HG03521 (cell line): ENCODE results near the gene TMC2.
"Not testable (repeated sequence)": the region's sequence is repeated elsewhere in the genome, so short reads cannot be mapped to it uniquely, and the experiment has no call there.

Experiments used
- ATAC-seq: cut with Tn5 transposase; IDR thresholded peaks from one replicate; pipeline ENCODE4 v1.9.1; 2021; ENCODE audit warnings: mild to moderate bottlenecking, moderate library complexity; ENCODE audit not compliant: unreplicated experiment

Gene TMC2

GRCh38 chr20:2536560-2536986 is at the start of gene TMC2:
TSS of gene TMC2 (plus strand) at chr20:2536573. CDS start at chr20:2536622, 49 bp downstream.
- no peak for ATAC-seq

- ATAC-seq: not testable (repeated sequence)
These were observed 33.5 kb upstream of the TMC2 start for GRCh38 chr20:2502808-2503384.

GRCh38 chr20:2504803-2505202 is 31.6 kb upstream of the TMC2 start:
- not testable (repeated sequence) for ATAC-seq

- ATAC-seq: not testable (repeated sequence)
These were observed 29.9 kb upstream of the TMC2 start for GRCh38 chr20:2506426-2506825.

GRCh38 chr20:2507464-2507863 is 28.9 kb upstream of the TMC2 start:
- ATAC-seq: no peak

GRCh38 chr20:2507875-2508630 is 28.3 kb upstream of the TMC2 start:
- no peak for ATAC-seq

- ATAC-seq: peak; percentile 92
These were observed 27.5 kb upstream of the TMC2 start, which contains the start of gene ZNF343 for GRCh38 chr20:2508631-2509467. TSS of gene ZNF343 (minus strand) at chr20:2508915. CDS start at chr20:2493895, 15,020 bp downstream.

GRCh38 chr20:2509468-2509781 is 26.9 kb upstream of the TMC2 start:
- ATAC-seq: no peak

- ATAC-seq: no peak
These were observed 26.6 kb upstream of the TMC2 start for GRCh38 chr20:2509794-2510193.

- no peak for ATAC-seq
These were observed 21.2 kb upstream of the TMC2 start for GRCh38 chr20:2515203-2515602.

- ATAC-seq: no peak
These were observed 20.0 kb upstream of the TMC2 start for GRCh38 chr20:2516399-2516798.

GRCh38 chr20:2518096-2518495 is 18.3 kb upstream of the TMC2 start:
- ATAC-seq: no peak

GRCh38 chr20:2518558-2518957 is 17.8 kb upstream of the TMC2 start:
- no peak for ATAC-seq

GRCh38 chr20:2519115-2519809 is 17.1 kb upstream of the TMC2 start:
- ATAC-seq: no peak

- ATAC-seq: no peak
These were observed 15.8 kb upstream of the TMC2 start for GRCh38 chr20:2520617-2521016.

GRCh38 chr20:2521369-2522305 is 14.7 kb upstream of the TMC2 start:
- no peak for ATAC-seq

GRCh38 chr20:2522826-2523429 is 13.4 kb upstream of the TMC2 start:
- ATAC-seq: not testable (repeated sequence)

GRCh38 chr20:2523919-2524708 is 12.3 kb upstream of the TMC2 start:
- no peak for ATAC-seq
